Mesenchymal stem cell (in vitro differentiated cells and primary cell): ENCODE measurements around the gene PALLD.

Experiments used
- DNase-seq: peaks from one replicate; pipeline ENCODE4 v3.0.0-alpha.2; 2013
- H2AFZ ChIP-seq: one replicate; pipeline ENCODE4 v1.6.1; 2013; ENCODE audit warnings: low read depth, mild to moderate bottlenecking, control low read depth, inconsistent platforms, low read length, moderate library complexity
- H2AK5ac ChIP-seq: 2 replicates; pipeline ENCODE4 v1.6.1; 2013; ENCODE audit warnings: low read length, moderate library complexity, mild to moderate bottlenecking, inconsistent platforms; ENCODE audit not compliant: severe bottlenecking
- H2BK120ac ChIP-seq: one replicate; pipeline ENCODE4 v1.6.1; 2013; ENCODE audit warnings: low read depth, mild to moderate bottlenecking, inconsistent platforms, low read length, moderate library complexity
- H2BK12ac ChIP-seq, 2 experiments: one replicate each; pipeline ENCODE4 v1.6.1; 2013; ENCODE audit warnings: inconsistent platforms in 2 of 2, low read length in 2 of 2, mild to moderate bottlenecking in 2 of 2, moderate library complexity in 2 of 2, control low read depth in 1 of 2
- H2BK15ac ChIP-seq: one replicate; pipeline ENCODE4 v1.6.1; 2013; ENCODE audit warnings: mild to moderate bottlenecking, low read depth, inconsistent platforms; ENCODE audit not compliant: poor library complexity, severe bottlenecking
- H2BK5ac ChIP-seq: 2 replicates; pipeline ENCODE4 v1.6.1; 2013; ENCODE audit warnings: low read depth, mild to moderate bottlenecking, low read length, control low read depth, inconsistent platforms; ENCODE audit not compliant: poor library complexity, severe bottlenecking
- H3K14ac ChIP-seq, 2 experiments: one replicate each; pipeline ENCODE4 v1.6.1; 2013; ENCODE audit warnings: inconsistent platforms in 2 of 2, low read length in 2 of 2, control low read depth in 1 of 2, mild to moderate bottlenecking in 1 of 2, moderate library complexity in 1 of 2
- H3K18ac ChIP-seq, 2 experiments: one replicate each; pipeline ENCODE4 v1.6.1; 2013; ENCODE audit warnings: inconsistent platforms in 2 of 2, low read length in 2 of 2, control low read depth in 1 of 2, low read depth in 1 of 2, mild to moderate bottlenecking in 1 of 2
- H3K23ac ChIP-seq, 2 experiments: one replicate each; pipeline ENCODE4 v1.6.1; 2013; ENCODE audit warnings: inconsistent platforms in 2 of 2, low read length in 2 of 2, mild to moderate bottlenecking in 2 of 2, moderate library complexity in 2 of 2, control low read depth in 1 of 2
- H3K27ac ChIP-seq: 2 replicates; pipeline ENCODE4 v1.5.1; 2013; ENCODE audit warnings: mild to moderate bottlenecking, moderate library complexity, low read length, control low read depth, inconsistent platforms; ENCODE audit not compliant: poor library complexity, severe bottlenecking
- H3K27me3 ChIP-seq, 2 experiments: 2 replicates each; pipeline versions ENCODE4 v1.6.1 to v1.7.0; 2013; ENCODE audit warnings: low read length in 2 of 2, mild to moderate bottlenecking in 2 of 2, moderate library complexity in 2 of 2, control low read depth in 1 of 2, inconsistent platforms in 1 of 2; ENCODE audit not compliant: control insufficient read depth in 1 of 2, insufficient read depth in 1 of 2
- H3K36me3 ChIP-seq, 2 experiments: 2 replicates each; pipeline versions ENCODE4 v1.6.1 to v1.7.0; 2013; ENCODE audit warnings: low read length in 2 of 2, control low read depth in 1 of 2, inconsistent platforms in 1 of 2, low read depth in 1 of 2, mild to moderate bottlenecking in 1 of 2; ENCODE audit not compliant: insufficient read depth in 2 of 2, control insufficient read depth in 1 of 2
- H3K4ac ChIP-seq, 2 experiments: one replicate each; pipeline ENCODE4 v1.6.1; 2013; ENCODE audit warnings: inconsistent platforms in 2 of 2, low read length in 2 of 2, mild to moderate bottlenecking in 2 of 2, moderate library complexity in 2 of 2, control low read depth in 1 of 2, low read depth in 1 of 2
- H3K4me1 ChIP-seq: 2 replicates; pipeline ENCODE4 v1.6.1; 2013; ENCODE audit warnings: low read depth, low read length, control low read depth; ENCODE audit not compliant: control insufficient read depth, insufficient read depth
- H3K4me2 ChIP-seq: 2 replicates; pipeline ENCODE4 v1.6.1; 2013; ENCODE audit warnings: low read length, mild to moderate bottlenecking, inconsistent platforms; ENCODE audit not compliant: poor library complexity, severe bottlenecking
- H3K4me3 ChIP-seq, 2 experiments: 2 replicates each; pipeline versions ENCODE4 v1.5.1 to v1.7.0; 2013; ENCODE audit warnings: low read length in 2 of 2, mild to moderate bottlenecking in 2 of 2, control low read depth in 1 of 2, low read depth in 1 of 2; ENCODE audit not compliant: insufficient read depth in 1 of 2
- H3K79me1 ChIP-seq: replicated peaks from 2 replicates; pipeline ENCODE4 v1.6.1; 2013; ENCODE audit warnings: mild to moderate bottlenecking, control low read depth, low read length, inconsistent platforms; ENCODE audit not compliant: poor library complexity, severe bottlenecking
- H3K9ac ChIP-seq: 2 replicates; pipeline ENCODE4 v1.7.0; 2013; ENCODE audit warnings: mild to moderate bottlenecking, low read length, moderate library complexity
- H3K9me3 ChIP-seq: 2 replicates; pipeline ENCODE4 v1.7.0; 2013; ENCODE audit warnings: mild to moderate bottlenecking, low read length; ENCODE audit not compliant: control insufficient read depth
- H4K8ac ChIP-seq: one replicate; pipeline ENCODE4 v1.6.1; 2013; ENCODE audit warnings: inconsistent platforms, mild to moderate bottlenecking, low read length, moderate library complexity
- H4K91ac ChIP-seq: one replicate; pipeline ENCODE4 v1.6.1; 2013; ENCODE audit warnings: mild to moderate bottlenecking, low read length, inconsistent platforms
- WGBS: methylation state at CpG from one replicate; pipeline ENCODE4 v1.1.7; 2013; ENCODE audit warnings: mixed read lengths; 5-methylcytosine and 5-hydroxymethylcytosine counted together

PALLD gene

GRCh38 chr4:168572002-168572401 is 75.2 kb downstream of the PALLD start:
- H3K9ac ChIP-seq: no peak overlapping the region
- H3K18ac ChIP-seq: no peak overlapping the region
- H3K27me3 ChIP-seq: no peaks in the 10 kb centered on the region
- H3K27ac ChIP-seq: no peak overlapping the region
- no peaks in the 10 kb centered on the region for H3K4me1 ChIP-seq
- H3K4ac ChIP-seq: no peak overlapping the region
- no peak overlapping the region for H3K4me3 ChIP-seq
- H2BK15ac ChIP-seq: no peak overlapping the region
- no peak overlapping the region for H3K14ac ChIP-seq
- H2AFZ ChIP-seq: no peak overlapping the region
- 95% methylated on average over 3 of the region's 3 CpGs for WGBS
- no peak overlapping the region for H2BK5ac ChIP-seq
- no peak overlapping the region for H3K23ac ChIP-seq
- H2AK5ac ChIP-seq: no peak overlapping the region
- H3K36me3 ChIP-seq: no peaks in the 10 kb centered on the region
- no peaks in the 10 kb centered on the region for H3K79me1 ChIP-seq
- H3K4me2 ChIP-seq: no peak overlapping the region
- H2BK12ac ChIP-seq: no peak overlapping the region
- no peak overlapping the region for H2BK120ac ChIP-seq
- H4K91ac ChIP-seq: no peak overlapping the region
- H3K9me3 ChIP-seq: no peaks in the 10 kb centered on the region
- H4K8ac ChIP-seq: no peak overlapping the region
- no peak for DNase-seq

GRCh38 chr4:168573870-168574269 is 77.0 kb downstream of the PALLD start:
- Histone ChIP-seq H2BK12ac (no peak overlapping the region), H2BK5ac (no peak overlapping the region), H4K8ac (no peak overlapping the region), H3K79me1 (no peaks in the 10 kb centered on the region), H4K91ac (no peak overlapping the region), H3K4me3 (no peak overlapping the region), H2AK5ac (no peak overlapping the region), H2BK15ac (no peak overlapping the region), H3K4ac (no peak overlapping the region), H3K9me3 (no peaks in the 10 kb centered on the region), H3K4me1 (no peaks in the 10 kb centered on the region), H2BK120ac (no peak overlapping the region), H3K36me3 (no peaks in the 10 kb centered on the region), H3K27me3 (no peaks in the 10 kb centered on the region), H3K9ac (no peak overlapping the region), H2AFZ (no peak overlapping the region), H3K18ac (no peak overlapping the region), H3K4me2 (no peak overlapping the region), H3K14ac (no peak overlapping the region), H3K23ac (no peak overlapping the region), H3K27ac (no peak overlapping the region)
- DNase-seq: no peak
- 90% methylated on average over 2 of the region's 3 CpGs for WGBS

GRCh38 chr4:168574581-168575295 is 77.9 kb downstream of the PALLD start:
- Histone ChIP-seq H2BK120ac (no peak overlapping the region), H3K9me3 (no peaks in the 10 kb centered on the region), H2BK12ac (no peak overlapping the region), H3K4me3 (no peak overlapping the region), H2BK15ac (no peak overlapping the region), H3K36me3 (no peaks in the 10 kb centered on the region), H3K4me2 (no peak overlapping the region), H4K8ac (no peak overlapping the region), H3K18ac (no peak overlapping the region), H3K9ac (no peak overlapping the region), H3K4ac (no peak overlapping the region), H2AFZ (no peak overlapping the region), H3K4me1 (no peaks in the 10 kb centered on the region), H4K91ac (no peak overlapping the region), H3K23ac (no peak overlapping the region), H3K27ac (no peak overlapping the region), H2AK5ac (no peak overlapping the region), H3K27me3 (no peaks in the 10 kb centered on the region), H3K79me1 (no peaks in the 10 kb centered on the region), H3K14ac (no peak overlapping the region), H2BK5ac (no peak overlapping the region)
- WGBS: 100% methylated on average over 3 of the region's 5 CpGs
- no peak for DNase-seq

- Histone ChIP-seq H3K4me2 (no peak overlapping the region), H3K4ac (no peak overlapping the region), H3K9me3 (no peaks in the 10 kb centered on the region), H3K18ac (no peak overlapping the region), H3K14ac (no peak overlapping the region), H3K36me3 (no peaks in the 10 kb centered on the region), H3K4me1 (no peaks in the 10 kb centered on the region), H2AK5ac (no peak overlapping the region), H3K79me1 (no peaks in the 10 kb centered on the region), H3K27me3 (no peaks in the 10 kb centered on the region), H4K91ac (no peak overlapping the region), H4K8ac (no peak overlapping the region), H3K23ac (no peak overlapping the region), H2BK5ac (no peak overlapping the region), H2BK12ac (no peak overlapping the region), H3K9ac (no peak overlapping the region), H2BK15ac (no peak overlapping the region), H3K27ac (no peak overlapping the region), H3K4me3 (no peak overlapping the region), H2BK120ac (no peak overlapping the region), H2AFZ (no peak overlapping the region)
- 83% methylated on average over 2 of the region's 2 CpGs for WGBS
- no peak for DNase-seq
Observed at GRCh38 chr4:168575473-168575872, 78.6 kb downstream of the PALLD start.
